H1 (cell line): Measurements from ENCODE around the gene LRRC56. TPM values are rescaled to one million over a fixed set of nuclear protein-coding genes. Genes with fewer than 3 reads are reported as not detected.

Source experiments
- BRCA1 ChIP-seq: IDR thresholded peaks from 2 replicates; pipeline ENCODE4 v1.6.1; 2012; ENCODE audit warnings: low read depth, low read length, improper control_type of control experiment
- EP300 ChIP-seq, 2 experiments: IDR thresholded peaks; 1 replicate in 1 of 2; 2 replicates in 1 of 2; pipeline ENCODE4 v1.6.1; 2011 to 2012; ENCODE audit warnings: low read depth in 2 of 2, low read length in 2 of 2, mild to moderate bottlenecking in 2 of 2, borderline replicate concordance in 1 of 2, inconsistent platforms in 1 of 2, moderate library complexity in 1 of 2
- KDM4A ChIP-seq: IDR thresholded peaks from one replicate; pipeline ENCODE4 v1.7.1; 2012; ENCODE audit warnings: low read depth, mild to moderate bottlenecking, moderate library complexity, low read length, inconsistent platforms; ENCODE audit not compliant: severe bottlenecking
- RFX5 ChIP-seq: IDR thresholded peaks from 2 replicates; pipeline ENCODE4 v1.6.1; 2011; ENCODE audit warnings: low read depth, low read length, improper control_type of control experiment, borderline replicate concordance
- SIX5 ChIP-seq: IDR thresholded peaks from 2 replicates; pipeline ENCODE4 v1.6.1; 2011; ENCODE audit warnings: mild to moderate bottlenecking, low read depth, low read length
- SP1 ChIP-seq: IDR thresholded peaks from 2 replicates; pipeline ENCODE4 v1.6.1; 2011; ENCODE audit warnings: low read depth, low read length
- TAF1 ChIP-seq: IDR thresholded peaks from 2 replicates; pipeline ENCODE4 v1.6.1; 2011; ENCODE audit warnings: mild to moderate bottlenecking, low read depth, low read length
- TCF12 ChIP-seq: IDR thresholded peaks from 2 replicates; pipeline ENCODE4 v1.6.1; 2011; ENCODE audit warnings: low read depth, mild to moderate bottlenecking, low read length
- polyA plus RNA-seq, 7 experiments: library from polyadenylated mRNA; depleted of rRNA in 3 of 7; stranded (reverse) in 5 of 7; unstranded in 2 of 7; fragments of >200 nt in 5 of 7; fragments of 200-250 nt in 2 of 7; gene quantifications; 1 replicate in 5 of 7; 2 replicates in 1 of 7; 4 replicates in 1 of 7; pipeline versions ENCODE4 v1.2.1 to v1.2.3, GENCODE V29; 2011 to 2013; ENCODE audit warnings: missing spikeins in 2 of 7, mixed read lengths in 2 of 7
- total RNA-seq: library from RNA; stranded (reverse); fragmentation: NEBNext Ultra II Directional; extraction: Animal tissue kit (Norgen Biotek cat#: 25700); gene quantifications from 2 replicates; pipeline ENCODE4 v1.2.1, GENCODE V29; 2021

LRRC56 gene
- total and polyA plus RNA-seq, 2 of the 8 experiments (the other 6 are each of a cell fraction or from before 2014, with no cell fraction given), result 0.94 to 1.9 TPM

- TF ChIP-seq SIX5 (peak; percentile 48), EP300 (IDR thresholded peaks at IDR 0.05; ENCODE audit: borderline replicate concordance in 1 of 2, low read depth in 2 of 2, low read length in 2 of 2) (peak in 1 of 2 experiments; percentile 99; a peak in 2 of 3 replicates), TCF12 (no peak), RFX5 (no peak), SP1 (peak; percentile 82), BRCA1 (no peak; the same call in 1 of the 2 replicates), TAF1 (peak; percentile 99), KDM4A (peak; percentile 37)
Observed at GRCh38 chr11:575996-576768, 38.9 kb downstream of the LRRC56 start, which contains the start of gene PHRF1 (continued).
